GM12878 (cell line): ENCODE measurements around the gene TENT5A. TPM values are rescaled to one million over a fixed set of nuclear protein-coding genes. Genes with fewer than 3 reads are reported as not detected.

Experiments
- ASH2L ChIP-seq: fragments of 300-600, 200-600 bp; sonication (generic); IDR thresholded peaks from 2 replicates; pipeline ENCODE4 v1.6.1; 2017; ENCODE audit warnings: low read depth, mild to moderate bottlenecking, borderline replicate concordance
- CEBPZ ChIP-seq: fragments of 150-350 bp; IDR thresholded peaks from 2 replicates; pipeline ENCODE4 v1.6.1; 2016; ENCODE audit warnings: low read depth, low read length
- DPF2 ChIP-seq: fragments of 450-650 bp; IDR thresholded peaks from 2 replicates; pipeline ENCODE4 v1.6.1; 2017; ENCODE audit warnings: mild to moderate bottlenecking
- IKZF2 ChIP-seq, 2 experiments: fragments of 450-650 bp; IDR thresholded peaks; 2 replicates each; pipeline ENCODE4 v1.6.1; 2017; ENCODE audit warnings: mild to moderate bottlenecking in 2 of 2, moderate library complexity in 2 of 2
- LARP7 ChIP-seq: fragments of 450-650 bp; IDR thresholded peaks from 2 replicates; pipeline ENCODE4 v1.6.1; 2017; ENCODE audit warnings: mild to moderate bottlenecking
- MTA2 ChIP-seq: fragments of 450-650 bp; IDR thresholded peaks from 2 replicates; pipeline ENCODE4 v1.6.1; 2016; ENCODE audit warnings: low read depth, mild to moderate bottlenecking, moderate library complexity
- NR2C1 ChIP-seq: fragments of 450-650 bp; IDR thresholded peaks from 2 replicates; pipeline ENCODE4 v1.6.1; 2017; ENCODE audit warnings: antibody characterized with exemption, mild to moderate bottlenecking, moderate library complexity
- NR2F1 ChIP-seq: fragments of 450-650 bp; conservative IDR thresholded peaks from 2 replicates; pipeline ENCODE4 v1.6.1; 2017; ENCODE audit warnings: mild to moderate bottlenecking
- PRDM15 ChIP-seq: fragments of 450-650 bp; formaldehyde crosslinking; IDR thresholded peaks from 2 replicates; pipeline ENCODE4 v1.4.0; 2020; ENCODE audit warnings: mild to moderate bottlenecking, moderate library complexity
- RELB ChIP-seq: fragments of 450-650 bp; IDR thresholded peaks from 2 replicates; pipeline ENCODE4 v1.6.1; 2017; ENCODE audit warnings: low read depth, mild to moderate bottlenecking, moderate library complexity
- polyA plus RNA-seq, 11 experiments: library from polyadenylated mRNA; depleted of rRNA in 4 of 11; unstranded in 6 of 11; stranded (reverse) in 5 of 11; fragments of >200 nt; fragmentation: Nextera tagmentation in 4 of 11; fragmentation: Illumina TruSeq in 1 of 11; extraction: Ambion mirVana in 4 of 11; extraction: Trizol in 1 of 11; gene quantifications; 1 replicate in 1 of 11; 2 replicates in 10 of 11; pipeline versions ENCODE4 v1.2.1 to v1.2.3, GENCODE V29; 2011 to 2016; ENCODE audit warnings: inconsistent platforms in 2 of 11, missing spikeins in 2 of 11, low read depth in 1 of 11
- total RNA-seq, 4 experiments: library from RNA; depleted of rRNA in 3 of 4; stranded (reverse); fragments of >200 nt in 3 of 4; fragmentation: Illumina TruSeq in 1 of 4; extraction: Trizol in 1 of 4; gene quantifications; 2 replicates each; pipeline versions ENCODE4 v1.2.1 to v1.2.3, GENCODE V29; 2013 to 2021

TENT5A gene
- total and polyA plus RNA-seq, 10 of the 15 experiments (the other 5 are each of a cell fraction or from before 2014, with no cell fraction given), result 0.25 to 9.6 (median 0.48) TPM

GRCh38 chr6:81759782-81760181, 7.3 kb upstream of the TENT5A start (continued):
- TF ChIP-seq PRDM15 (CRISPR knock-in tag), result no peak
- TF ChIP-seq ASH2L, result no peak
- TF ChIP-seq MTA2, result peak; percentile 41; the same call in 1 of the 2 replicates
- peak; percentile 55; the same call in 1 of the 2 replicates for TF ChIP-seq NR2F1
- TF ChIP-seq IKZF2 (IDR thresholded peaks at IDR 0.05), result peak; percentile 65; a peak in 3 of 4 replicates
- peak; percentile 71 for TF ChIP-seq RELB
- no peak for TF ChIP-seq CEBPZ
- peak; percentile 39; the same call in 1 of the 2 replicates for TF ChIP-seq DPF2
- TF ChIP-seq NR2C1, result peak; percentile 32; the same call in 1 of the 2 replicates
- no peak for TF ChIP-seq LARP7
